Right lobe of liver (tissue), 4 donors: Measurements from ENCODE around the gene RASAL2.

Source experiments
- CTCF ChIP-seq, 4 donors: fragments of 200-600 bp in 3 of 4; fragments of 450-650 bp in 1 of 4; IDR thresholded peaks; one replicate each; pipeline versions ENCODE4 v1.5.1 to v1.8.0; 2016 to 2022; ENCODE audit warnings: antibody characterized with exemption in 4 of 4, mild to moderate bottlenecking in 2 of 4
- POLR2A ChIP-seq: fragments of 450-650 bp; IDR thresholded peaks from one replicate; pipeline ENCODE4 v1.6.1; 2017; ENCODE audit warnings: antibody characterized with exemption, mild to moderate bottlenecking
- donor health status: DM: no; HTN: no; CAD: no.
- donor health status: DM: no; HTN: no; CAD: no.
- donor health status: DM: no; HTN: yes; CAD: no.

GRCh38 chr1:178513278-178513983 is 419.5 kb downstream of the RASAL2 start:
- TF ChIP-seq CTCF (IDR thresholded peaks at IDR 0.05) (no peak), POLR2A (no peak)
